ENCODE results near the gene CIB4. TPM values are rescaled to one million over a fixed set of nuclear protein-coding genes. Genes with fewer than 3 reads are reported as not detected.

The CIB4 gene
- total RNA-seq, 1 donor from 2014 or later, result not detected

DNA sequence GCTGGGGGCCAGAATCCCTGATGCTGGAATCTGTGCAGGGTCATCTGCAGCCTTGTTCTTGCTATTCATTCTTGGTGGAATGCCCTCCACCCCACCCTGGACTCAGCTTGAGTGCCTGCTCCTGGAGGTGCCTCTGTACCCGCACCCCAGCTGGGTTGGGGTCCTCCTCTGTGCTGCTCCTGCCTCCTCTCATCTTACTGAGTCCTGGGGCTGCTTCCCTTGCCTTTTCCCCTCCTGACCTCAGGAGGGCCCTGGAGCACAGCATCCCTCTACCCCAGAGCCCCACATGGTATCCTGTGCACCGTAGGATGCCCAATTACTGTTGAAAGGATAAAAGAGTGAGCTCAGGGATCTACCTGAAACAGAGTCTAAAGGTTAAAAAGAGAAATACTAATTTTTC is 81.6 kb downstream of the CIB4 start:
- Histone ChIP-seq H3K27ac (no peak overlapping the region), H3K9me3 (no peaks in the 10 kb centered on the region), H3K36me3 (no peaks in the 10 kb centered on the region), H3K4me1 (peaks cover 18% of the 10 kb centered on the region), H3K27me3 (no peaks in the 10 kb centered on the region), H3K4me3 (no peak overlapping the region)
- DNase-seq (ENCODE audit: extremely low spot score in 2 of 2), result no peak
- intact Hi-C loops (cut with DNase I), result no loop called here
- TF ChIP-seq POLR2AphosphoS5 (IDR thresholded peaks at IDR 0.05; ENCODE audit: insufficient read depth in 1 of 2, low read depth in 1 of 2), result no peak
- TF ChIP-seq POLR2A (IDR thresholded peaks at IDR 0.05), result no peak
- no peak for TF ChIP-seq CTCF (IDR thresholded peaks at IDR 0.05)

DNA sequence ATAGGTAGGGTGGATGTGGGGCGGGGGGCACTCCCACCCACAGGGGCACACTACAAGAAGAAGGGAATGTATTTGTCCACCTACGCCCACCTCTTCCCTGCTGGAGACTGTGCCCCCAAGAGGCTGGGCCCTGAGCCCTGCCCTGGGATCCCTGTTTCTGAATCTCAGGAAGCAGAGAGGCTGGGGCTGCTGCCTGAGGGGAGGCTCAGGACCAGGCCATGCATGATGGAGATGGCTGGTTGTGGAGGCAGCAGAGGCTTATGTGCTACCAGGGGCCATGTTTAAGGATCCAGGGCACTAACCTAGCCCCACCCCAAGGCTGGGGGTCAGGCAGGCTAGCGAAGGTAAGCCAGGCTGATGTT is 82.1 kb downstream of the CIB4 start:
- H3K27ac ChIP-seq, result no peak overlapping the region
- H3K36me3 ChIP-seq, result no peaks in the 10 kb centered on the region
- H3K27me3 ChIP-seq, result no peaks in the 10 kb centered on the region
- peaks cover 18% of the 10 kb centered on the region for H3K4me1 ChIP-seq
- intact Hi-C loops (cut with DNase I), result no loop called here
- H3K9me3 ChIP-seq, result no peaks in the 10 kb centered on the region
- TF ChIP-seq POLR2A (IDR thresholded peaks at IDR 0.05) (no peak), POLR2AphosphoS5 (IDR thresholded peaks at IDR 0.05; ENCODE audit: insufficient read depth in 1 of 2, low read depth in 1 of 2) (no peak), CTCF (IDR thresholded peaks at IDR 0.05) (no peak)
- DNase-seq (ENCODE audit: extremely low spot score in 2 of 2), result no peak
- no peak overlapping the region for H3K4me3 ChIP-seq

DNA sequence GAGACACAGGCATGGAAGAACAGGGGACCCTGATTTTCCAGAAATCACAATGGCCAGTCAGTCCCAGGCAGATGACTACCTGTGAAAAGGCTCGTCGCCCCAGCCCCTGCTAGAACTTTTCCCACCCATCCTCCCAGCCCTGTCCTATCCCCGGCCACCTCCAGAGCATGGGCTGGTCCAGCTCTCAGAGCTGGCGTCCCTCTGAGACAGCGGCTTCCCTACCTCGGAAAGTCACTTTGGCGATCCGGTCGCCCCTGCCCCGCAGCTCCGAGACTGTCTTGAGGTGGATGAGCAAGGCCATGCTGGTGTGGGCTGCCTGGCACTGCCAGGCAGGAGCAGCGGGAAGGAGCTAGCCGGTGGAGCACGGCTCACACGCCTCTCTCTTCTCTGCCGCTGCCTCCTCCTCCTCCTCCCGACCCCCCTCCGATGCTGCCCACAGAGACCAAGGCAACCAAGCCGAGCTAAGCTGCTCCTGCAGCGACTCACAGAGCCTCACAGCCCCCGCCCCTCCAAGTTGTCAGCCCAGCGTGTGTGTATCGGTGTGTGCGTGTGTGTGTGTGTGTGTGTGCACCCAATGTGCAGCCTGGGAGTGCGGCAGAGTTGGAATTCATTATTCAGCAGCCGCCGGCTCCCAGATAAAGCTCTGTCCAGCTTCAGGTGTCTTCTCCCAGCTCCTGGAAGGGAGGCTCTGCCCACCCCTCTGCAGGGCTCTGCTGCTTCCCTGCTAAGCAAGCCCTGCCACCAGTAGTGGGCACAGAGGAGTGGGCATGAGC is 82.7 kb downstream of the CIB4 start:
- Histone ChIP-seq H3K4me1 (peaks cover 17% of the 10 kb centered on the region), H3K4me3 (no peak overlapping the region), H3K36me3 (no peaks in the 10 kb centered on the region), H3K9me3 (no peaks in the 10 kb centered on the region), H3K27ac (no peak overlapping the region), H3K27me3 (no peaks in the 10 kb centered on the region)
- intact Hi-C loops (cut with DNase I), result no loop called here
- no peak for DNase-seq (ENCODE audit: extremely low spot score in 2 of 2)
- TF ChIP-seq POLR2A (IDR thresholded peaks at IDR 0.05) (no peak), POLR2AphosphoS5 (IDR thresholded peaks at IDR 0.05; ENCODE audit: insufficient read depth in 1 of 2, low read depth in 1 of 2) (no peak), CTCF (IDR thresholded peaks at IDR 0.05) (no peak)

- DNase-seq (ENCODE audit: extremely low spot score in 2 of 2), result no peak
- Histone ChIP-seq H3K4me3 (no peak overlapping the region), H3K4me1 (peaks cover 6% of the 10 kb centered on the region), H3K27me3 (no peaks in the 10 kb centered on the region), H3K36me3 (no peaks in the 10 kb centered on the region), H3K27ac (no peak overlapping the region), H3K9me3 (no peaks in the 10 kb centered on the region)
- TF ChIP-seq POLR2AphosphoS5 (IDR thresholded peaks at IDR 0.05; ENCODE audit: insufficient read depth in 1 of 2, low read depth in 1 of 2) (no peak), POLR2A (IDR thresholded peaks at IDR 0.05) (no peak), CTCF (IDR thresholded peaks at IDR 0.05) (no peak)
- intact Hi-C loops (cut with DNase I), result no loop called here
Observed at GRCh38 chr2:26557244-26557925, 83.8 kb downstream of the CIB4 start.

Measured in vagina (tissue), 2 donors.